Osteoblast (primary cell): Measurements from ENCODE around the gene STX10. TPM values are rescaled to one million over a fixed set of nuclear protein-coding genes. Genes with fewer than 3 reads are reported as not detected.

ENCODE experiments used
- DNase-seq: peaks from one replicate; pipeline ENCODE4 v3.0.0; 2011; ENCODE audit warnings: low spot score, mixed read lengths; ENCODE audit not compliant: insufficient read length; ENCODE audit errors: missing footprints
- H2AFZ ChIP-seq: 2 replicates; pipeline ENCODE4 v1.6.0; 2011; ENCODE audit warnings: mild to moderate bottlenecking, low read length
- H3K27ac ChIP-seq: 2 replicates; pipeline ENCODE4 v1.5.1; 2011; ENCODE audit warnings: mild to moderate bottlenecking, low read depth, low read length, moderate library complexity
- H3K27me3 ChIP-seq: 2 replicates; pipeline ENCODE4 v1.6.0; 2012; ENCODE audit warnings: mild to moderate bottlenecking, control low read depth, inconsistent platforms, low read length, moderate library complexity; ENCODE audit not compliant: insufficient read depth
- H3K36me3 ChIP-seq: 2 replicates; pipeline ENCODE4 v1.5.1; 2011; ENCODE audit warnings: mild to moderate bottlenecking, low read length, control low read depth, moderate library complexity; ENCODE audit not compliant: insufficient read depth
- H3K4me1 ChIP-seq: 2 replicates; pipeline ENCODE4 v1.5.1; 2011; ENCODE audit warnings: mild to moderate bottlenecking, low read length, control low read depth, moderate library complexity; ENCODE audit not compliant: insufficient read depth
- H3K4me2 ChIP-seq: 2 replicates; pipeline ENCODE4 v1.6.0; 2011; ENCODE audit warnings: mild to moderate bottlenecking, low read length; ENCODE audit not compliant: insufficient read depth
- H3K4me3 ChIP-seq: fragments of 200-600 bp; sonication (generic); 3 replicates; pipeline ENCODE4 v1.5.1; 2012; ENCODE audit warnings: mild to moderate bottlenecking, low read length, inconsistent platforms; ENCODE audit not compliant: insufficient read depth
- H3K79me2 ChIP-seq: 2 replicates; pipeline ENCODE4 v1.6.0; 2012; ENCODE audit warnings: mild to moderate bottlenecking, low read length, control low read depth, inconsistent platforms; ENCODE audit not compliant: insufficient read depth
- H3K9me3 ChIP-seq: 2 replicates; pipeline ENCODE4 v1.5.1; 2011; ENCODE audit warnings: low read depth, low read length, control low read depth
- H4K20me1 ChIP-seq: 2 replicates; pipeline ENCODE4 v1.6.0; 2012; ENCODE audit warnings: mild to moderate bottlenecking, low read length, control low read depth; ENCODE audit not compliant: insufficient read depth
- total RNA-seq: library from RNA; depleted of rRNA; stranded (reverse); fragments of >200 nt; gene quantifications from 2 replicates; pipeline ENCODE4 v1.2.3, GENCODE V29; 2012
- TF ChIP-seq, protein P1 (sequence below): IDR thresholded peaks from 2 replicates; pipeline ENCODE4 v1.5.1; 2011; ENCODE audit warnings: mild to moderate bottlenecking, low read depth, low read length, moderate library complexity; ENCODE audit errors: extremely low read depth

STX10 gene
- total RNA-seq, 1 donor: 81.1 TPM

DNA sequence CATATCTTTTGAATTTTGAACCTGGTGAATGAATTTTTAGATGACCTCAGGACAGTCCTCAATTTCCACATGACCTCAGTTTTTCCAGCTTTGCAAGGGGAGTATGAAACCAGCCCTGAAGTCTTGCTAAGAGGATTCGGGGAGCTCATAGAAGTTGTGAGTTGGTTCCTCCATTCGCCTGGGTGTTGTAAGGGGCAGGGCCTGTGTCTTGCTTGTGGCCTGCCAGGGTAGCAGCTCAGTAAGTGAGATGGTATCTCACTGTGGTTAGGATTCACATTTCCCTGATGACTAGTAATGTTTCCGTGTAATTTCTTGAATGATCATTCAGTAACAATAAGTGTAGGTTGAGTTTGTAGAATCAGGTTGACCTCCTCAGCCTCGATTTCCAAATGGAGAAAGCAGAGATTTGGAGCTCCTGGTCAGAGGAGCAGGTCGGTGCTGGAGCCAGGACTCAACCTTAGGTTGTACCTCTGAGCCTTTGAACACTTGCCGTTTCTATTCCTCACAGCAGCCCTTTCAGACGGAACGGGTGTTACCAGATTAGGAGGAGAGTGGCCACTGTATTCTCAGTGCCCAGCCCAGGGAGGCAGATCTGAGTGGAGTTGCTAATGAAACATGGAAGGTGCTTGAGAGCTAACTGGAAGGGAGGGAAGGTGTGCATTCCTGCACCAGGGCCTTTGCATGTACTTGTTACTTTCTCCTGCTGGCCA is 17.5 kb downstream of the STX10 start:
- TF ChIP-seq, protein P1, sequence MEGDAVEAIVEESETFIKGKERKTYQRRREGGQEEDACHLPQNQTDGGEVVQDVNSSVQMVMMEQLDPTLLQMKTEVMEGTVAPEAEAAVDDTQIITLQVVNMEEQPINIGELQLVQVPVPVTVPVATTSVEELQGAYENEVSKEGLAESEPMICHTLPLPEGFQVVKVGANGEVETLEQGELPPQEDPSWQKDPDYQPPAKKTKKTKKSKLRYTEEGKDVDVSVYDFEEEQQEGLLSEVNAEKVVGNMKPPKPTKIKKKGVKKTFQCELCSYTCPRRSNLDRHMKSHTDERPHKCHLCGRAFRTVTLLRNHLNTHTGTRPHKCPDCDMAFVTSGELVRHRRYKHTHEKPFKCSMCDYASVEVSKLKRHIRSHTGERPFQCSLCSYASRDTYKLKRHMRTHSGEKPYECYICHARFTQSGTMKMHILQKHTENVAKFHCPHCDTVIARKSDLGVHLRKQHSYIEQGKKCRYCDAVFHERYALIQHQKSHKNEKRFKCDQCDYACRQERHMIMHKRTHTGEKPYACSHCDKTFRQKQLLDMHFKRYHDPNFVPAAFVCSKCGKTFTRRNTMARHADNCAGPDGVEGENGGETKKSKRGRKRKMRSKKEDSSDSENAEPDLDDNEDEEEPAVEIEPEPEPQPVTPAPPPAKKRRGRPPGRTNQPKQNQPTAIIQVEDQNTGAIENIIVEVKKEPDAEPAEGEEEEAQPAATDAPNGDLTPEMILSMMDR: no peak
- H3K27ac ChIP-seq: peak overlapping the region; percentile 77
- H4K20me1 ChIP-seq: peaks cover 67% of the 10 kb centered on the region
- no peaks in the 10 kb centered on the region for H3K27me3 ChIP-seq
- H3K36me3 ChIP-seq: peaks cover 28% of the 10 kb centered on the region
- H3K4me2 ChIP-seq: peak overlapping the region; percentile 57
- peak; percentile 97 for DNase-seq
- H3K4me1 ChIP-seq: peaks cover 35% of the 10 kb centered on the region
- H2AFZ ChIP-seq: no peak overlapping the region
- peaks cover 91% of the 10 kb centered on the region for H3K79me2 ChIP-seq
- H3K9me3 ChIP-seq: no peaks in the 10 kb centered on the region
- H3K4me3 ChIP-seq: no peak overlapping the region

DNA sequence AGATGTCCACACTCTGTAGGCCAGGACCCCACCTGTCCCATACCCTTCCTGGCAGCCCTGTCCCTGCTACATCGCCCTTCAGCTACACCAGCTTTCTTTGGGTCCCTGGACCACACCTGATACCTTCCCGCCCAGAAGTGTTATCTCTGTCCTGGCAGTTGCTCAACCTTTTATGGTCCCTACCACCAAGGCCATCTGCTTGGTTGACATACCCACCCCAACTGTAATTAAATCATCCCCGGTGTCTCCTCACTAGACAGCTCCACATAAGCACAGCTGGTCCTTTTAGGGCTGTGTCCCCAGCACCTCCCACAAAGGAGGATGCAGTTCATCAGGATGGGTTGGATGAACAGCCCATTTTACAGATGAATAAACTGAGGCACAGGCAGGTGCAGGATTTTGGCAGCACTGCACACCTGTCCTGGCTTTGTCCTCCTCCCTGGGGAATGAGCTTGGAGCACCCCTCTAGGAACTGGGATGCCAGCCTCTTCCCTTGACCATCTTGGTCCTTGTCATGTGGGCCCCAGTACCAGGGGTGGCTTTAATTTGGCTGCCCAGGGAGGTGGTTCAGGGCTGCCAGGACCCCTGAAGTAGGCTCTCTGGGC is 19.2 kb downstream of the STX10 start:
- TF ChIP-seq, protein P1: no peak
- Histone ChIP-seq H3K4me3 (no peak overlapping the region), H2AFZ (no peak overlapping the region), H3K4me2 (no peak overlapping the region), H3K27ac (peak overlapping the region; percentile 77), H3K27me3 (no peaks in the 10 kb centered on the region), H3K36me3 (peaks cover 22% of the 10 kb centered on the region), H3K79me2 (peaks cover 92% of the 10 kb centered on the region), H4K20me1 (peaks cover 78% of the 10 kb centered on the region), H3K4me1 (peaks cover 42% of the 10 kb centered on the region), H3K9me3 (no peaks in the 10 kb centered on the region)
- no peak for DNase-seq

DNA sequence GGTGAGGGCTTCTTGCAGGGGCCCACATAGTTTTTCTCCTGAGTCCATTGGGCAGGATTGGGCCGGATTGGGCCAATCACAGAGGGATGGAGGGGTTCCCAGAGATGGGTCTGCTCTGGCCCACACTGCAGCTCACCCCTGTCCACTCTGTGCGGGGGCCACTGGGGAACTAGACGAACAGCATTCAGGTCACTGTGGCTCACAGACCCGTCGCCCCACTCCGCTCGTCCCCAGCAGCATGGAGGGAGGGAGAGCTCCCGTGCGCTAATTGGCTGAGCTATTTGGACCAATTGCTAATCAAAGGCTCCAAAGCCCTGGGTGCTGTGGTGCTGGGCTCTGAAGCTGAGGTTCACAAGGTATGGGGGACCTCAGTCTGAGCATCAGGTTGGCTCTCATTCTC is 20.8 kb downstream of the STX10 start:
- no peaks in the 10 kb centered on the region for H3K9me3 ChIP-seq
- TF ChIP-seq, protein P1: no peak
- H3K4me1 ChIP-seq: peaks cover 38% of the 10 kb centered on the region
- H3K27me3 ChIP-seq: no peaks in the 10 kb centered on the region
- no peak overlapping the region for H2AFZ ChIP-seq
- peak; percentile 52 for DNase-seq
- no peak overlapping the region for H3K4me2 ChIP-seq
- H3K4me3 ChIP-seq: no peak overlapping the region
- peaks cover 70% of the 10 kb centered on the region for H4K20me1 ChIP-seq
- peaks cover 92% of the 10 kb centered on the region for H3K79me2 ChIP-seq
- no peak overlapping the region for H3K27ac ChIP-seq
- peaks cover 22% of the 10 kb centered on the region for H3K36me3 ChIP-seq

DNA sequence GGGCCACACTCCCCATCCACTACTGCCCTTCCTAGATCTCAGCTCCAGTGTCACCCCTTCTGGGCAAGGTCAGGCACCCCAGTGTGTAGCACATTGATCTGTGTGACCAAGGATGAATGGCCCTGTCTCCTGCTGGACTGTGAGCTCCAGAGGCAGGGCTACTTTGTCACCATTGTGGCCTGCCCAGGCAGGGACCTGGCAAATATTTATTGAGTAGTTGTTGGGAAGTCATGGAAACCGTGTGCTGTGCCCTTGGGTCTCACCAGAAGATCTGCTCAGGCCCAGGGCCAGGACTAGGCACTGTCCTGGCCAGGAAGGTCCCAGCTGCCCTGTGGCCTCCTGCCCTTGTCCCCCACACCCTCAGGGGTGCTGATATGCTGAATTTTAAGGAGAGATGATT is 21.6 kb downstream of the STX10 start:
- Histone ChIP-seq H3K9me3 (no peaks in the 10 kb centered on the region), H3K79me2 (peaks cover 92% of the 10 kb centered on the region), H3K4me2 (no peak overlapping the region), H3K27me3 (no peaks in the 10 kb centered on the region), H3K4me1 (peaks cover 30% of the 10 kb centered on the region), H3K4me3 (no peak overlapping the region), H2AFZ (no peak overlapping the region), H3K36me3 (peaks cover 17% of the 10 kb centered on the region), H4K20me1 (peaks cover 65% of the 10 kb centered on the region), H3K27ac (peak overlapping the region; percentile 43)
- DNase-seq: peak; percentile 46
- TF ChIP-seq, protein P1: no peak
